ENCODE results near the gene CD99.

Gene CD99

GRCh38 chrX:2676794-2677675 lies 14.1 kb upstream of the CD99 start:
- no peak for DNase-seq

GRCh38 chrX:2677764-2678163 lies 13.3 kb upstream of the CD99 start:
- DNase-seq, result no peak

GRCh38 chrX:2678583-2678982 lies 12.5 kb upstream of the CD99 start:
- no peak for DNase-seq

DNA sequence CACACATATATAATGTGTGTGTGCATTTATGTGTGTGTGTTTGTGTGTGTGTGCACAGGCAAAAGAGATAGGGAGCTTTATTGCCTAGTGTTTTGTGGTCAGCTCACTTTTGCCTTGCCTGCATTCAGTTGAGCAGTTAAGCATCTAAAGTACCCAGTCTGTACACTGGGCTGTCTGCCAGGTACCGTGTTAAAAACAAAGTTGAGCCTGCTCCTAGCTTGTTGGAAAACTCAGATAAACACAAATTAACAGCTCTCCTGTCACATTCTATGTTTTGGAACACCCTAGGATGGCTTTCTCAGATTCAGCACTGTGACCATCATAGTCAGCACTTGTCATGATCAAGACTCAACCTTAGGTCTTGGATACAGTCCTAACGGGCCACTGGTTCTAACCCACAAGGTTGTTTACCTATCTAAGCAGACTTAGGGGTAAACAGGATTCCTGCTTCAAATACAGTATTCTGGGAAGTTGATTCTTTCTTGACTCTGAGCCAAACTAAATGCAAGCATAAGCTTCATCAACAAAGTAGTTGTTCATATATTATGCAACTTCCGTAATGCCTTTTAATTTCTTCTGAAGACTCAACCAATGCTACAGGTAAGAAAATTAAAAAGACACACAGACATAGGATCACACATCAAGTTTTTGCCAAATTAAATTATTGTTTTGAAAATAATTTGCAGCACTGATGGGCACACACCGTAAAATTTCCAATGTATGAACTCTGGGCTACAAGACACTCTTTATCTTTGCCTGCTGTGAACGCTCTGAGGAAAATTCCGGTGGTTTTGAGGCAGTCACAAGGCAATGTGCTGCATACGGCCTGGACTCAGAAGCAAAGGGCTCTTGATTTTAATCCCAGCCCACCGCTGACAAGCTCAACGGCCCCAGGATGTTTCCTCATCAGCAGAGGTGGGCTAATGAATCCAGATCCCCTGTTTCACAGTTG lies 11.3 kb upstream of the CD99 start:
- no peak for DNase-seq

GRCh38 chrX:2680486-2681348 lies 10.4 kb upstream of the CD99 start:
- DNase-seq, result no peak

DNA sequence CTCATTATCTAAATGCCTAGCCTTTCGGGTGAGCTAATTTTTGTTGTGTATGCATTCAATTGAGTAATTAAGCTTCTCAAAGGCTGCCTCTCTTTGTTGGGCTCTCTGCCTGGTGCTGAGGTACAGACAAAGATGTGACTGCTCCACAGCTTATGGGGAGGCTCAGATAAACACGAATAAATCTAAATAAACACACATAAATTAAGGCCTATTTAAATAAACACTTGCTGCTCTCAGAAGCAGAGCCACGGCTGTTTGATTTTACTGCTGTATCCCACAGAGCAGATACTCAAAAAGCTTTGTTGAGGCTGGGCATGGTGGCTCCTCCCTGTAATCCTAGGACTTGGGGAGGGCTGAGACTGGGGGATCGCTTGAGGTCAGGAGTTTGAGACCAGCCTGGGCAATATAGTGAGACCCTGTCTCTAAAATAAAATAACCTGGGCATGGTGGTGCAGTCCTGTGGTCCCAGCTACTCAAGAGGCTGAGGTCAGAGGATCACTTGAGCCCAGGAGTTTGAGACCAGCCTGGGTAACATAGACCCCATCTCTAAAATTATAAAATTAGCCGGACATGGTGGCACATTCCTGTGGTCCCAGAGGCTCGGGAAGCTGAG lies 8.4 kb upstream of the CD99 start:
- DNase-seq, result no peak

- no peak for DNase-seq
Observed at GRCh38 chrX:2684256-2684655, 6.8 kb upstream of the CD99 start.

GRCh38 chrX:2685886-2686285 lies 5.2 kb upstream of the CD99 start:
- DNase-seq, result no peak

DNA sequence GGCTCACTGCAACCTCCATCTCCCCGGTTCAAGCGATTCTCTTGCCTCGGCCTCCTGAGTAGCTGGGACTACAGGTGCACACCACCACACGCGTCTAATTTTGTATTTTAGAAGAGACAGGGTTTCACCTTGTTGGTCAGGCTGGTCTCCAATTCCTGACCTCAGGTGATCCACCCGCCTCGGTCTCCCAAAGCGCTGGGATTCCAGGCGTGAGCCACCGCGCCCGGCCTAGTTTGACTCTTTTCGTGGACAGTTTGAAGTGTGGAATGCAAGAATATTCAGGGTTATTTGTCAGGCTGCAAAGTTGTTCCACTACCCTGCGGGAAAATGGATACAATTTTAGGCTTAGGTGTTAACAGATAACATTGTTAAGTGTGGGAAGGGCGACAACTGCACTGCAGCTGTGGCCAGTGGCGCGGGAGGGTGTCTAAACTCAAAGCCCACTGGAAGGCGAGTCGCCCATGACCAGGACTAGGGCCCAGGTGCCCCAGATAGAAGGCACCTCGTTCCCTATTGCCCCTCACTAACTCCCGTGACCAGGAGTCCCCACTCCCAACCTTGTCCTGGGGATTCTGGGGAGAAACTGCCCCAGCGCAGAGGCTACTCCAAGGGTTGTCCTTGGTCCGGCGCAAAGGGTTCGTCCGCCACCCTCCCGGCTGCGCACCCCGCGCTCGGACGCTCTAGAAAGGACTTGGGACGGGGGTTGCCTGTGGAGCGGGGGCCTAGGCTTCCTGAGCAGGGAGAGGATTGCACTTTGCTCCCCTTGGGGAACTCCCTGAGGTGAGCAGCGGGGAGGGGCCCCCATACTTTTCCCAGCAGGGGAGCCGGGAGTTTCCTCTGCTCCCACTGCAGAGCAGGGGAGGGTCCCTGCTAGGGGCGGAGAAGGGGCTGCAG lies 1.1 kb upstream of the CD99 start:
- no peak for DNase-seq

GRCh38 chrX:2691543-2692220 lies 587 bp downstream of the CD99 start:
- DNase-seq, result no peak

DNA sequence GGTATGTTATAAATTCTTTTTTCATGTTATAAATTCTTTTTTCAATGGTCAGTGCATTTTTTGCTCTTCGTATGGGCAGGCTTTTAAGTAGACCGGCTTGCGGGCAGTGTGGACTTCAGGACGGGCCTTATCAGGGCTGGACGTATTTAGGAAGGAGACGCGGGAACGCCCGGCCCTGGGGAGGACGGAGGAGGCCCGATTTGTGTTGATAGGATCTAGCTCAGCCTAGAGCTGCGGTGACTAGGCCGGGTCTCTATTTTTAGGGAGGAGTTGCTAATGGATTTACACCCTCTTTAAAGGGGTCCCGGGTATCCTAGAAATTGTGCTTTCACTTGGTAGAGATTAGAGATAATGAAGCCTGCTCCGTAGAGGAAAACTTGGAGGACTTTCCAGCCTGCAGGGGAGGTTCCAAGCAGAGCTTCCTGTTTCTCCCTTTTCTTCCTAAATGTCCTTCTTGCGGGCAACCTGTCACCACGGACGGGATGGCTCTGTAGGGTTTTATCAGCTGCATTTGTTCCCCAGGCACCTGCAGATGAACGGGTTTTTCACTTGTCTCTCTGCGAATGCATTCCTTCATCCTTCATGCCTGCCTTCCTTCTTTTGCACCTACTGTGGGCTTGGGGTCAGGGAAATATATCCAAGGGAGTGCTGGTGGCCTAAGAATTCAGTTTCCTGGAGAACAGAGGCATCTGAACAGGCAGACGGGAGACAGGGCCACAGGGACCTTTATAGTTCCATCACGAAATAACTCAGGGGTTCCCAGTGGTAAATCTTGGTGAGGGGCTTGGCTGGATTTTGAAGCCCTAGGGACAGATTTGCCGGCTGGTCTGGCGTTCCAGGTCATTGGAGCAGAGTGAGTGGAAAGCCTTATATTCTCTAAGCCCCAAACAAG lies 1.4 kb downstream of the CD99 start:
- no peak for DNase-seq

GRCh38 chrX:2693113-2694002 lies 2.3 kb downstream of the CD99 start:
- DNase-seq, result no peak

DNA sequence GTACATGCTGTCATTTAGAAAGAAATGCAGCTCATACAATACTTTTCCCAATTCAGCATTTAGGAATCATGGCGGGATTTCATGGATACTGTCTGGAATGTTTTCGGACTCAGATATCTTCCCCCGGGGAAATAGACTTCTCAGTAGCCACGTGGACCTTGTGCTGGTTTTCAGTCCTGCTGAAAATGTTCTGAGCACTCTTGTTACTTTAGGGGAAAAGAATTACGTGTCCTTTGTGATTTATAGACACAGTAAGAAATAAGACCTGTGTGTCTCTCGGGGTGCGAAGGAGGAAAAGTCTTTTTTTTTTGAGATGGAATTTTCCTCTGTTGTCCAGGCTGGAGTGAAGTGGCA lies 3.8 kb downstream of the CD99 start:
- no peak for DNase-seq

GRCh38 chrX:2696698-2697215 lies 5.7 kb downstream of the CD99 start:
- peak in 3 of 5 donors; percentile 32 to 91 (median 37) for DNase-seq

DNA sequence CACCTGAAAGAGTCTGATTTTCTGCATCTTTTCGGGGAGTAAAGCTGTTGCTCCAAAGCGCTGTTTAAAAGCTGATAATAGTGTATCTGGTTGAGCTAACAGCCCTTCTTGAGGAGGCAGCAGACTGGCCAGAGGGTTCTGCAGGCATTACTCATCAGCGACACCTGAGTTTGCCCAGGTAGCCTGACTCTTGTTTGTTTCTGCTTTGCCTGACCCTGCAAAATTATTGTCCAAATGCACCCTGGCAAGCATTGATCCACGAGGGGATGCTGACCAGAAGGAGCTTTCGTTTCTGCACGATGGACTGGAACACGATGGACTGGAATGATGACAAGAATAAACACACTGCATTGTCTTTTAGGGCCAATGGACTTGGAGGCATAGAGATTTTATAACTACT lies 6.2 kb downstream of the CD99 start:
- no peak for DNase-seq

GRCh38 chrX:2697741-2698299 lies 6.7 kb downstream of the CD99 start:
- no peak for DNase-seq

DNA sequence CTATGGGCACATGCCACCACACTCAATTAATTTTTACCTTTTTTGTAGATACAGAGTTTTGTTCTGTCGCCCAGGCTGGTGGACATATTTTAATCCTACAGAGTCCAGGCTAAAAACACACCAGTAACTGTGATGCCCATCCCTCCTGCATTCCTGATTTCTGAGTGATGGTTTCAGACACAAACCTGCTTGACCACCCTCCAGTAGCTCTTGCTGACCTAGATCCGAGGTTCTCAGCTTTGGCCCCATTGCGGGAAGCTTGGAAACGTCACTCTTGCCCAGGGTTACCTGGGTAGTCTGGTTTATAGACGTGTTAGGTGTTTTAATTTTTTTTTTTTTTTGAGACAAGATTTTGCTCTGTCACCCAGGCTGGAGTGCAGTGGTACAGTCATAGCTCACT lies 7.5 kb downstream of the CD99 start:
- no peak for DNase-seq

DNA sequence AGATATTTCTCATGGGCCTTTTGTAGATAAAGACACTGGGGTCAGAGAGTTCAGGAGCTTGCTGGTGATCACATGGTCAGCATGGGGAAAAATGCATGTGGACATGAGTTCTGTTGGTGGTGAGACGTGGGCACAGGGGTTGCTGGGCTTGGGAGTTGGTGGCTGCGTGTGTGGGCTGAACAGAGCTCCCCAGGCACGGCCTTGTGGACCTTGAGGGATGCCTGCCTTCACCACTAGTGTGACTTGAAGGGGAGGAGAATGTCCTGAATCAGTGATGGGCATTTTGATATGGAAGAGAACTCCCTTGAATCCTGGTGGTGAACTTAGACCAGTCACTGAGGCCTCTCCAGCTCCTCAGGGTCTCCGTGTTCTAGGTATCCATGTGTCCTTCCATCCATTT lies 8.9 kb downstream of the CD99 start:
- DNase-seq, result no peak

Measured in T-helper 1 cell (primary cell).